ENCODE results near the gene ZMIZ1.
A peak's percentile ranks its signal among the peaks of the same experiment; 100 is the strongest.

Gene ZMIZ1

DNA sequence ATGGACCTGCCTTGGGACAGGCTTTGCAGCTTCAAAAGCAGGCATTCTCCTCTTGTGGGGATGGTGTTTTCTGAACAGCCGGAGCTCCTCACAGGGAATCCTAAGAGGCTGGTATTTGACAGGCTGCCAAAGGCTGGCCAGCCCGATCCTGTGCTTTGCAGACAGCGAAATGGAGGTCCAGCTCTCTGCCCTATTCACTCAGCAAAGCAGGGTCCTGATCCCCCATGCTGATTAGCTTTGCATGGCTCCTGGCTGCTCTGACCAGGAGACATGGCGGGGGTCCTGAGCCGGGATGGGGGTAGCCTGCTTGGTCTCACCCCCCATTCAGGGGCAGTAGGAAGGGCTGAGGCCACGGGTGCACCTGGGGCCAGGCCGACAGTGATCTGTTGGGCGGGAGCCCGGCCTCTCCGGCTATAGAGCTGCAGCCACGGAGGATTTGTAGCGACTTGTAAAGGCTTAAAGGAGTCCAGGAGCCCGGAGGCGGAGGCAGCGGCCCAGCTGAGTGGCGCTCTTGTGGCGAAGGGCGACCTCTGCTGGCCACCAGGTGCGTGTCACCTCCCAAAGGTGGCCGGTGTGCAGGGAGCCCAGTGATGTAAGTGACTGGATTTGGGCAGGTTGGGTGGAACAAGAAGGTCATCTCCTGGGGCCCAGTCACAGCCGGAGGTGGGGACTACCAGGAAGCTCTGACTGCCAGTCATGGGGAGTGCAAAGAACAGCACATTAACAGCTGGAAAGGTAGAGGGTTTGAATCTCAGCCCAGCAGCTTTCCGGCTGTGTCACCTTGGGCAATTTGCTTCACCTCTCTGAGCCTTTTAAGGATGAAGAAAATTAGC, 126.5 kb downstream of the ZMIZ1 start:
- Mint-ChIP-seq H3K9me3 (no peaks in the 10 kb centered on the region), H3K4me1 (peaks cover 8% of the 10 kb centered on the region), H3K27me3 (no peaks in the 10 kb centered on the region), H3K4me3 (no peak overlapping the region), H3K27ac (peak overlapping the region in 1 of 2 donors; percentile 13)
- DNase-seq (peak; percentile 79 to 82), ATAC-seq (peak; percentile 88)

DNA sequence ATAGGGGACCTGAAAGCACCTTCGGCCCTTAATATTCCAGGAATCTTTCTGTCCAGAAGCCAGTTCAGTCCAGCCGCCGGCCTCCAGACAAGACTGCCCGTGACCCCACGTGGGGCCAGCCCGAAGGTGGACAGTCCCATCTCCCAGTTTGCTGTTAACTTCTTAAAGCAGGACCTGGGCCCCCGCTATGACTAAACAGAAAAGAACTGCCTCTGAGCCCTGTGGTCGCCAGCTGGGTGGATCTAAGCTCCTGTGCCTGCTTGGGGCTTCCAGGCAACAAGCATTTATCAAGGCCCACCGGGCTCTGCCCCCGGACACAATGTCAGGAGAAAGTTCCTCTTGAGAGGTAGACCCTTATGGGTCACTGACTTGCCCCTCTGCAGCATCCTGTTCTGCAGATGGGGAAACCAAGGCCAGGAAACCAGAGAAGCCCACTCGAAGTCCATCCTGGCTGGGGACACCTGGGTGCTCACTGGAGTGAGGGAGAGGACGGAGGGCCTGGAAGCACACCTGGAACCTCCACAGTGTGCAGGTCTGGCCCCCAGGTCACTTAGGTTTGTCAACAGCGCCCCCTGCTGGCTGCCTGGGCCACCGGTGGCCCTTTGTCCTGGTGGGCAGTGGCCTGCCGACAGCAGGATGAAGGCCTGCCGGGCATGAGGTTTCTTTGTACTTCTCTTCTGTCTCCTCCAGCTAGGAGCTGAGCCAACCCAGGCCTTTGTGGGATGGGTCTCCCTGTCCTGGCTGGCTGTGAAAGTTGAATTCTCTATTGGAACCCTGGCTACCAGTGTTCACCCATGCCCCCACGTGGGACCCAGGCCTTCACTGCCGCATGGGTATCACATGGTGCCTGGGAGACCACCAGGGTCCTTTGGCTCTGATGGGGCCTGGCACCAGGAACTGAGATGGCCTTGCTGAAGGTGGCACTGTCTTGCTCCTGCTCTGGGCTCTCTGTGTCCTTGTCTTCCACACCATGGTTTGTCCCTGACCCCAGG, 128.0 kb downstream of the ZMIZ1 start:
- peak; percentile 65 for ATAC-seq
- peak; percentile 71 to 72 for DNase-seq
- Mint-ChIP-seq H3K4me1 (peaks cover 8% of the 10 kb centered on the region), H3K27ac (no peak overlapping the region), H3K27me3 (no peaks in the 10 kb centered on the region), H3K9me3 (no peaks in the 10 kb centered on the region), H3K4me3 (no peak overlapping the region)

DNA sequence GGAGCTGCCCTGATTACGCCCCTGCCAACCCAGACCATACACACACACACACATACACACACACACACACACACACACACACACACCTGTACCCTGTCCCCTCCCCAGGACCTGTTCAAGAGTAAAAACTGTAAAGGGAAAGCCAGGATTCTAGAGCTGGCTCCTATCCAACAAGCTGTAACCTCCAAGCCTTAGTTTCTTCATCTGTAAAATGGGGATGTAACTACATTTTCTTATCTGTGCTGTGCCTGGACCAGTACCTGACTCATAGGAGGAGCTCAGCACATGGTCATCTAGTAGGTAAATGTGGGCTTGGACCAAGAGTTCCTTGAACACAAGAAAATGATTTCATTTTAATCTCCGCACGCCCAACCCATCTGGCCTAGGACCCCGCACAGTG, 128.8 kb downstream of the ZMIZ1 start:
- Mint-ChIP-seq H3K4me1 (peaks cover 8% of the 10 kb centered on the region), H3K27me3 (no peaks in the 10 kb centered on the region), H3K9me3 (no peaks in the 10 kb centered on the region), H3K4me3 (no peak overlapping the region), H3K27ac (peak overlapping the region in 1 of 2 donors; percentile 22)
- DNase-seq (no peak), ATAC-seq (no peak)

DNA sequence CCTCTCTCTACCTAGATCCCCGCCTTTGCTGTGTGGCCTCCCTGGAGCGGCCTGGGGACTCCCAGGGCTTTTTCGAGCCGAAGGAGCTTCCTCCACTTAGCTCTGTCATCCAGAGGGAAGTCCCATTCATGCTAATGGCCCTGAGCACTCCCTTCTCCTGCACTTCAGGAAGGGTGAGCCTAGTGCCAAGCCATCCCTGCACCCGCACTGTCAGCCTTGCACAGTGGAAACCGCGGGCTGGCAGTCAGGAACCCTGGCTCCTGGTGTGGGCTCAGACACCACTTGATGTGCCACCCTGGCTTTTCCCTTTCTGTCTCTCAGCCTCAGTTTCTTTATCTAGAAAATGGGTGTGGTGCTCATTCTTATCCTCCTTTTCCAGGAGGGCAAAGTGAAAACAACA, 131.6 kb downstream of the ZMIZ1 start:
- H3K27me3 Mint-ChIP-seq: no peaks in the 10 kb centered on the region
- H3K27ac Mint-ChIP-seq: no peak overlapping the region
- peaks cover 10% of the 10 kb centered on the region for H3K4me1 Mint-ChIP-seq
- H3K4me3 Mint-ChIP-seq: no peak overlapping the region
- ATAC-seq (no peak), DNase-seq (no peak)
- H3K9me3 Mint-ChIP-seq: no peaks in the 10 kb centered on the region

DNA sequence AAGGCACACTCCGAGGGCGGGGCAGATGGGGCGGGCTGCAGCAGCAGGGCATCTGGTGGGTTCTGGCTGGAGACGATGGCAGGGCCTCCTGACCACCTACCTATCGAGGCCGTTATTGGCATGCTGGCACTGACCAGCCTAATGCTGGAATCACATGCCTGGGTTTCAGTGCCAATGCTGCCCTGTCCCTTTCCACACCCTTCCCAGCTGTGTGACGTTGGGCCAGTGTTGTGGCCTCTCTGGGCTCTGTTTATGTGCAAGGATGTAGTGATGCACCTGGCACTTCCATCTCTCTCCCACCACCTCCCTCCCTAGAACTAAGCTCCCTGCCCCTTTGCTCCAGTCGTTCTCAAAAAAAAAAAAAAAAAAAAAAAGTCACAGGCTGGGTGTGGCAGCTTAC, 132.9 kb downstream of the ZMIZ1 start:
- Mint-ChIP-seq H3K4me1 (peaks cover 5% of the 10 kb centered on the region), H3K4me3 (no peak overlapping the region), H3K27me3 (no peaks in the 10 kb centered on the region), H3K27ac (no peak overlapping the region), H3K9me3 (no peaks in the 10 kb centered on the region)
- DNase-seq (no peak), ATAC-seq (no peak)

DNA sequence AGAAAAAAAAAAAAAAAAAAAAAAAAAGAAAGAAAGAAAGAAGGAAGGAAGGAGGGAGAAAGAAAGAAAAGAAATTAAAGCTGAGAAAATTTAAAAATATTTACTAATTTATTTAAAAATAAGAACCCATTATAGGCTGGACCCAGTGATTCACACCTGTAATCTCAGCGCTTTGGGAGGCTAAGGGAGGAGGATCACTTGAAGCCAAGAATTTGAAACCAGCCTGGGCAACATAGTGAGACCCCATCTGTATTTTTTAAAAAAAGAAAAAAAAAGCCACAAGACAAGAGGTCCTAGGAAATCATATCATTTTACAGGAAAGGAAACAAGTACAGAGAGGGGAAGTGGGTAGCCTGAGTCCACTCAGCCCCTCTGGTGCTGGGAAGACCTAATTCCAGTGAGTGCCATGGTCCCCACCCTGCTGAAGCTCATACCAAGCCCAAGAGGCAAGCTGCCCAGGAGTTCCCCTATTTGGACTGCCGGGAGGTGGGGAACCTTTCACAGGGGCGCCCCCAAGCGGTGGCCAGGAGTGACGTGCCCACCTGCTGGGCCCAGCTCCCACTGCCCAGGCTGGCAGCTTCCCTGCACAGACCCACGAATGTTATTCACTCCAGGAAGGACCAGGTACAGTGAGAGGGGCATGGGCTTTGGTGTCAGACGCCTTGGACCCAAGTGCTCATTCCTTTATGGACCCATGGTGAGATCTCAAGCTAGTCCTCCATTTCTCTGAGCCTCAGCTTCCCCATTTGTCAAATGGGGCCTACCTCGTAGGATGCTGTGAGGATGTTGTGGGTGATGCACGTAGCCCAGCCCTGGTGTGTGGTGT, 133.6 kb downstream of the ZMIZ1 start:
- ATAC-seq (peak; percentile 64), DNase-seq (peak; percentile 33 to 42)
- no peaks in the 10 kb centered on the region for H3K9me3 Mint-ChIP-seq

DNA sequence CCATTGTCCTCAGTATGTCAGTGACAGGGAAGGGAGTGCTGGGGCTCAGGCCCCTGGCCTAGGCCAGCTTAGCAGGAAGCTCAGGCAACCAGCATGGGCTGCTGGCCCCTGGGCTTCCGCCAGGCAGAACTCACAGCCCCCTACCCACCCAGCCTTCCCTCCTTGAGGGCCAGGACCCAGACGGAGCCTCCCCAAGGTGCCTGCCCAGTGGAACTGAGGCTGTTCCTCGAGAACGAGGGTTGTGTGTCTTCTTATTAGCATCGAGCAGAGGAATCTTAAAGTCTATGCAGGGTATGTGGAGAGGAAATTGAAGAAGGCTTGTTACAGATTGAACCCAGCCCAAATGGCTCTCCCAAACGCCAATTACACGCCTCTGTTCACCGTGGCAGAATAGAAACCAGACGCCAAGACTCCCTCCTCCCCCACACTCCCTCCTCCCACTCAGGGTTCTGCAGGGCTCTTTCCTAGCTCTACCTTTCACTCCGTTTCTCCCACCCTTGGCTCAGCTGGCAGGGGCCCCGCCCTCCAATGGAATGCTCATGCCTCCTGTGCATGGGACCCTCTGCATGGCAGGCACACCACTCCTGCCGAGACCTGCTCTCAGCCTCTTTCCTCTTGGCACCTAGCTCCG, 134.4 kb downstream of the ZMIZ1 start:
- no peak overlapping the region for H3K27ac Mint-ChIP-seq
- no peaks in the 10 kb centered on the region for H3K9me3 Mint-ChIP-seq
- DNase-seq: no peak

More for the DNA sequence above, 133.6 kb downstream of the ZMIZ1 start:
- Mint-ChIP-seq H3K4me1 (peaks cover 5% of the 10 kb centered on the region), H3K27me3 (no peaks in the 10 kb centered on the region), H3K27ac (no peak overlapping the region), H3K4me3 (no peak overlapping the region)

DNA sequence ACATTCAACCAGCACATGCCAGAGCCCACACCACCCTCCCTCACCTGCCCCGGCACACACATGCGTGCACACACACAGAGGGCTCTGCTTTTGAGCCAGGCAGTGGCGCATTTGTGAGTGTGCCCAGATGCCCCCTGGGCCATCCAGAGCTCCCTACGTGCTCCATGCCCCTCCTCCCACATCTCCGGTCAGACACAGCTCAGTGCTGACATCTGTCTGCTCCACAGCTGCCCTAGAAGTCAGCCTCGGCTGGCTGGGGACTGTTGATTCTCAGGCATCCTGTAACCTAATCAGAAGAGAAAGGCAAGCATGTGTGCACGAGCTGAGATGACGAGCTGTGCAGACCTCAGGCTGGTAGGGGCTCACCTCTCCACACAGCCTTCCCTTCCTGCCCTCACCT, 135.1 kb downstream of the ZMIZ1 start:
- Mint-ChIP-seq H3K27ac (no peak overlapping the region), H3K27me3 (no peaks in the 10 kb centered on the region), H3K4me1 (peaks cover 5% of the 10 kb centered on the region), H3K9me3 (no peaks in the 10 kb centered on the region), H3K4me3 (no peak overlapping the region)
- no peak for ATAC-seq
- no peak for DNase-seq

More for the DNA sequence above, 134.4 kb downstream of the ZMIZ1 start:
- Mint-ChIP-seq H3K4me3 (no peak overlapping the region), H3K27me3 (no peaks in the 10 kb centered on the region), H3K4me1 (peaks cover 5% of the 10 kb centered on the region)
- no peak for ATAC-seq

DNA sequence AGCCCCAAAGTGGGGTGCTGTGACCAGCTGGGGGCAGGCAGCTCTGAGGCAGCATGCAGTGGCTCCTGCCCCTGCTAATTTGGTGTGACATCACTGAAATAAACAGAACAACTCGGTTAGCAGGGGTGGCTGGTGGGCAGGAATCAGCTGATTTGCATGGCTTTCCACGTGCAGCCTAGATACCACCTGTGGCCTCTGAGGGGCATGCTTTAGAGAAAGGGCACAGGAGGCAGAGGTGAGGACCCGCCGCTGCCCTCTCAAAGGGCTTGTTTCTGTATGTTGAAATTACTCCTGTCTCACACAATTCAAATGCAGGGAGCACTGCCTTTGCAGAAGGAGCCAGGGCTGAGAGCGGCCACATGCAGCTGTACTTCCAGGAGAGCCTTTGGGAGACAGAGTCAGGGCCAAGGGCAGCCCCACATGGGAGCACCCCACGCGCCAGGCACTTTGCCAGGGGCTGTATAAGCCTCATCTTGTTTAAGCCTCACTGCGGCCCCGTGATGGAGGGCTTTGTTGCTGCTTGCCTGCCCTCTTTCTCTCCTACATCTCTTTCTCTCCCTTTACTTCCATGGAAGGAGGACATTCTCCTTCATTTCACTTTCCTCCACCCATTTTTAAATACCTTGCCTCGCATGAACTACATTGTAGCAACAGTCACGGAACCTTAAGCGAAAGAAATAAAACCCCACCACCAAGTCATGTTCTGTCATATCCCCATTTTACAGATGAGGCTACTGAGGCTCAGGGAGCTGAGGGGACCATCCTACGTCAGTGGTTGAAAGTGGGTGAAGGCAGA, 137.7 kb downstream of the ZMIZ1 start:
- DNase-seq: no peak
- no peaks in the 10 kb centered on the region for H3K9me3 Mint-ChIP-seq
- H3K27me3 Mint-ChIP-seq: no peaks in the 10 kb centered on the region
- H3K4me1 Mint-ChIP-seq: peaks cover 5% of the 10 kb centered on the region
- H3K27ac Mint-ChIP-seq: no peak overlapping the region
- no peak for ATAC-seq
- H3K4me3 Mint-ChIP-seq: no peak overlapping the region

DNA sequence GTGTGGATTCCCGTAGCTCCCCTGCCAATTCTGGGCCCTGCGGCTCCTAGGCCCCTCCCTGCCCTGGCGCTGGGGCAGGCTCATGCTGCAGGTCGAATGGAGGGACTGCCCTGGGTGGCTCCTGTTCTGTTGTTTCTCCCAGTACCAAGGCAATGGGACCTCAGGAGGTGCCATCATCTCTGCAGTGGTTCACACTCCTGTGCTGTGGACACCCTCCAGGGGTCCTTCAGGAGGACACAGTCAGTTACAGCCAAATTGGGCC, 138.3 kb downstream of the ZMIZ1 start:
- H3K27me3 Mint-ChIP-seq: no peaks in the 10 kb centered on the region
- DNase-seq: no peak
- H3K27ac Mint-ChIP-seq: peak overlapping the region in 1 of 2 donors; percentile 75
- no peak overlapping the region for H3K4me3 Mint-ChIP-seq
- peaks cover 5% of the 10 kb centered on the region for H3K4me1 Mint-ChIP-seq
- no peaks in the 10 kb centered on the region for H3K9me3 Mint-ChIP-seq
- no peak for ATAC-seq

DNA sequence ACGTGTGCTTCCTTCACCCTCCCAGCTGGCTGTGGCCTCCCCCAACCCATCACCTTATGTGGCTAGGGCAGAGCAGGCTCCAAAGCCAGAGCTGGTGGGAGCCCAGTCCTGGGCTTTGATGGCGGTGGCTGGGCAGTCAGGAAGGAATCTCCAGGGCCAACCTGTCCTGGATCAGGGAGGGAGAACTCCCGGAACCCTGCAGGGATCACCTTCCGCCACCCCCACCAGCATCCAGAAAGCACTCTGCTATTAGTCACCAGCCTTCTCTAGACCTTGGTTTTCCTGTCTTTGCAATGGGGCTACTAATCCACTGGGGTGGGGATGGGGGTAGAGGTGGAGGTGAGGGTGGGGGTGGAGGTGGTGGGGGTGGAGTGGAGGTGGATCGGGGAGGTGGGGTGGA, 139.0 kb downstream of the ZMIZ1 start:
- Mint-ChIP-seq H3K4me1 (peaks cover 5% of the 10 kb centered on the region), H3K27me3 (no peaks in the 10 kb centered on the region), H3K27ac (no peak overlapping the region), H3K9me3 (no peaks in the 10 kb centered on the region), H3K4me3 (no peak overlapping the region)
- peak; percentile 31 for ATAC-seq
- DNase-seq: no peak

DNA sequence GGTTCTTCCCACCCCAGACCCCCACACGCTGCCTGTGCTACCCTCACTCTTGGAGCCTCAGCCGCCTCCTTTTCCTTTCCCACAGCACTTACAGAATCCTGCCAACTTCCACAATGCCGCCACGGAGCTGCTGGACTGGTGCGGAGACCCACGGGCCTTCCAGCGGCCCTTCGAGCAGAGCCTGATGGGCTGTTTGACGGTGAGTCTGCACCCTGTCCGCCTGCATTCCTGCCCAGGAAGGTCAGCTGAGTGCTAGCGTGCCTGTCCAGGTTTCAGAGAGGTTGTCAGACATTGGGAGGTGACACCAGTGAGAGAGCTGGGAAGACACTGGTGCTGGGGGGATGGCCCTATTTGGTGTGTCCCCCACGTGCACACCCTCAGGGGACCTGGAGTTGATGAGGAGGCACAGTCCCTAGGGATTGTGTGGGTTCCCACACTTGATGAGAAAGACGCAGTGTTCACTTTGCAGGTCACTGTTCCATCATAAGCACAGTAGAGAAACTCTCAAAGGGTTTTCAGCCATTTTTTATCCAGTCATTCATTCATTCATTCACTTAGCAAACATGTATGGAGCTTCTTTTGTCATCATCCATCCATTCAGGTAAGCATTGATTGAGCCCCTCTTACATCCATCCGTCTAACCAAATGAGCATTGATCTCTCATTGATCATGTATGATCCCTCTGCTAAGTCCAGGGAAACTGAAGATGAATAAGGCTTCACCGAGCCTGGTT, 139.7 kb downstream of the ZMIZ1 start:
- Mint-ChIP-seq H3K4me3 (no peak overlapping the region), H3K27me3 (no peaks in the 10 kb centered on the region), H3K4me1 (peaks cover 2% of the 10 kb centered on the region), H3K27ac (peak overlapping the region in 1 of 2 donors; percentile 81), H3K9me3 (no peaks in the 10 kb centered on the region)
- no peak for ATAC-seq
- DNase-seq: no peak

DNA sequence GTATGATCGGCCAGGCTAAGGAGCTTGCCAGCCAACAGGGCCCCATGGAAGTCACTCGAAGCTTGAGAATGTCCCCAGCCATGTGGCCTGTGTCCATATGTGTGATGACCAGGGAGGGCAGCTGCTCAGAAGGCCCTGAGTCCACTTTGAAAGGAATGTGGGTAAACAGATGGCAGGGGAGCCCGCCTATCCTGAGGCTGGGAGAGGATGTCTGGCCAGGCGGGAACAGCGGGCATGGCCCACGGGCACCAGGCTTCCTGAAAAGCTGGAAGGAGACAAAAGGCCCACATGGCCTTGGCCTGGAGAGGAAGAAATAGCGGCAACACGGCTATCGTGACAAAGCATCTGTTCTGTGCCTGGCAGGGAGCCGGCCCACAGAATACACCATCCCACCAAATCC, 140.6 kb downstream of the ZMIZ1 start:
- no peaks in the 10 kb centered on the region for H3K4me1 Mint-ChIP-seq
- ATAC-seq: no peak
- no peak overlapping the region for H3K27ac Mint-ChIP-seq
- no peaks in the 10 kb centered on the region for H3K9me3 Mint-ChIP-seq
- DNase-seq: no peak
- H3K4me3 Mint-ChIP-seq: no peak overlapping the region
- no peaks in the 10 kb centered on the region for H3K27me3 Mint-ChIP-seq

DNA sequence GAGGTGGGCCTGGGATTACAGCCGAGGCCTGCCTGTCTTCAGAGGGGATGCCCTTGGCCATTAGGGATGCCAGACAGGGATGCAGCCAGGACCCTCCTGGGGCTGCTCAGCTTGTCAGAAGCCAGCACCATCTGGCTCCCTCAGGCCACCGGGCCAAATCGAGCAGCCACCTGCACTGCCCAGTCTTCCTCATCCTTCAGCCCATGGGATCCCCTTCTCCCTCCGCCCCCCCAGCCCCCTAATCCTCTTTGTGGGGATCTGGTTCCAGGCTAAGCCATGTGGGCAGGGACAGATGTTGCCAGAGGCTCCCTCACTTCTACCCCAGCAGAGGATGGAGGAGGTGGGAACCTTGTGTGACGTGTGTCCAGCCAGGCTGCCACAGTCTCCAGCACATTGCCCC, 141.1 kb downstream of the ZMIZ1 start:
- H3K27me3 Mint-ChIP-seq: no peaks in the 10 kb centered on the region
- H3K4me3 Mint-ChIP-seq: no peak overlapping the region
- no peak for ATAC-seq
- H3K27ac Mint-ChIP-seq: no peak overlapping the region
- H3K9me3 Mint-ChIP-seq: no peaks in the 10 kb centered on the region
- DNase-seq: no peak
- H3K4me1 Mint-ChIP-seq: no peaks in the 10 kb centered on the region
